ENCODE data around the gene SRA1.

Gene SRA1

GRCh38 chr5:140540227-140540626 is 17.0 kb downstream of the SRA1 start:
- no peak for DNase-seq (ENCODE audit: extremely low read depth, low read depth)
- TF ChIP-seq CTCF (IDR thresholded peaks at IDR 0.05; ENCODE audit: low read depth, low read length, missing control alignments) = no peak
- H3K4me3 ChIP-seq (replicated peaks; ENCODE audit: low read depth, low read length) = no peak overlapping the region

- no peak for TF ChIP-seq CTCF (IDR thresholded peaks at IDR 0.05; ENCODE audit: low read depth, low read length, missing control alignments)
- no peak overlapping the region for H3K4me3 ChIP-seq (replicated peaks; ENCODE audit: low read depth, low read length)
- no peak for DNase-seq (ENCODE audit: extremely low read depth, low read depth)
Measured at GRCh38 chr5:140524003-140524402, 33.3 kb downstream of the SRA1 start.

GRCh38 chr5:140513124-140513523 is 44.1 kb downstream of the SRA1 start:
- DNase-seq (ENCODE audit: extremely low read depth, low read depth) = no peak
- no peak overlapping the region for H3K4me3 ChIP-seq (replicated peaks; ENCODE audit: low read depth, low read length)
- no peak for TF ChIP-seq CTCF (IDR thresholded peaks at IDR 0.05; ENCODE audit: low read depth, low read length, missing control alignments)

DNA sequence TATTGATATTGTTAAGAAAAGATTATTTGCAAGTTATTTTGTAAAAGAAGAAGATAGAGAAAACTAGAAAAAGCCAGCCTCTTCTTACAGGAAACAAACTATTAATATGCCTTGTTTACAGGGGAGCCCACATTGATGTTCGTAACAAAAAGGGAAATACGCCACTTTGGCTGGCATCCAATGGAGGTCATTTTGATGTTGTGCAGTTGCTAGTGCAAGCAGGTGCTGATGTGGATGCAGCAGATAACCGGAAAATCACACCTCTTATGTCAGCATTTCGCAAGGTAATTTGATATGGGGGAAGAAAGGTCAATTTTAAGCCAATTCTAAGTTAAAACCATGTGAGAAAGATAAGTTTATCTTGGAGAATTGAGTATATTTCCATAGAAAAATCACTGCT is 47.4 kb downstream of the SRA1 start:
- H3K4me3 ChIP-seq (replicated peaks; ENCODE audit: low read depth, low read length) = no peak overlapping the region
- no peak for TF ChIP-seq CTCF (IDR thresholded peaks at IDR 0.05; ENCODE audit: low read depth, low read length, missing control alignments)
- DNase-seq (ENCODE audit: extremely low read depth, low read depth) = no peak

GRCh38 chr5:140502834-140503233 is 54.4 kb downstream of the SRA1 start:
- TF ChIP-seq CTCF (IDR thresholded peaks at IDR 0.05; ENCODE audit: low read depth, low read length, missing control alignments) = no peak
- no peak overlapping the region for H3K4me3 ChIP-seq (replicated peaks; ENCODE audit: low read depth, low read length)
- no peak for DNase-seq (ENCODE audit: extremely low read depth, low read depth)
